Retina (tissue), 1 donor: ENCODE measurements around the gene RFFL.
"Not testable (repeated sequence)": the region's sequence is repeated elsewhere in the genome, so short reads cannot be mapped to it uniquely, and the experiment has no call there.

Experiments used
- DNase-seq: peaks from one replicate; pipeline ENCODE4 v3.0.0-alpha.2; 2016

Gene RFFL

DNA sequence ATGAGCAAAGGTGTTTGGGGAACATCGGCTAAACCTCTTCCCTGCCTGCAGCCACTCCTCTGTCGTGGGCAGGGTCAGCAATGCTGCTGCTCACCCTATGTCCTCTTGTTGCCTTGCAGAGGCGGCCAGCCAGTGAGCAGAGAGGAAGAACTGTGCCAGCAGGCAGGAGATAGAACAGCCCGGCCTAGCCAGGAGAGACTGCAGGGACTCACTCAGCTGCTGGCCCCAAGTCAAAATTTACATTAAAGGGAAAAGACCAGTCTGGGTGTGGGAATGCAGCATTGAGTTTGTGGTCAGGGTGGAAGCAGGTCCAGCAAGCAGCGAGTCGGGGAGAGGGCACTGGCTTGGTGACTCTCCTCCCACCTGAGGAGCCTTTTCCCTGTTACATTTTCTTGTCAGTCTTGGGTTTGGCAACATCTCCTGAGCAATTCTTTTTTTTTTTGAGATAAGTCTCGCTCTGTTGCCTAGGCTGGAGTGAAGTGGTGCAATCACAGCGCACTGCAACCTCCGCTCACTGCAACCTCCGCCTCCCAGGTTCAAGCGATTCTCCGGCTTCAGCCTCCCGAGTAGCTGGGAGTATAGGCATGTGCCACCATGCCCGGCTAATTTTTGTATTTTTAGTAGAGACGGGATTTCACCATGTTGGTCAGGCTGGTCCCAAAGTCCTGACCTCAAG, 60.5 kb downstream of the RFFL start:
- no peak for DNase-seq

DNA sequence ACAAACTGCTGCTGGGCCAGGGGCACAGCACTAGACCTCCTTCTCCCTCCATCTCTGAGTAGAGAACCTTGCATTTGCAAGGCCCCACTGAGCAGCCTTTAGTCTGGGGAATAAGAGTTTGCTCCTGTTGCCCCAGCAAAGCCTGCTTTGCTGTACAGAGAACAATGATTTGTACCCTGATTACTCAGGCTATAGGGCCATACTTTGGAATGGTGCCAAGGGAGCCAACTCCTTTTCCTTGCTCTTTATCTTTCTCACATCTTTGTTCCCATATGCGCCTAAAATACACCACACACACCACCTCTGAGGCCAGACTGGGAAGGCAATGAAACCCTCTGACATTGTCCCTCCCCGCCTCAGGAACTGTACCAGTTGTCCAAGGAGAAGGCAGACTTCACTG, 62.0 kb downstream of the RFFL start:
- DNase-seq: no peak

DNA sequence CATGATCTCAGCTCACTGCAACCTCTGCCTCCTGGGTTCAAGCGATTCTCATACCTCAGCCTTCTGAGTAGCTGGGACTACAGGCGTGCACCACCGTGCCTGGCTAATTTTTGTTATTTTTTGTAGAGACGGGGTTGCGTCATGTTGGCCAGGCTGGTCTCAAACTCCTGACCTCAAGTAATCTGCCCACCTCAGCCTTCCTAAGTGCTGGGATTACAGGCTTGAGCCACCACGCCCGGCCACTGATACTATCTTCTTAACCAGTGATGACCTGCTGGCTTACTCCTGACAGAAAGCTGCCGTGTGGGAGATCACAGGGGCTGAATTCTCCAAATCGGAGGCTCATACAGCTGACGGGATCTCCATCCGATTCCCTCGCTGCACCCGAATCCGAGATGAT, 62.5 kb downstream of the RFFL start:
- not testable (repeated sequence) for DNase-seq

DNA sequence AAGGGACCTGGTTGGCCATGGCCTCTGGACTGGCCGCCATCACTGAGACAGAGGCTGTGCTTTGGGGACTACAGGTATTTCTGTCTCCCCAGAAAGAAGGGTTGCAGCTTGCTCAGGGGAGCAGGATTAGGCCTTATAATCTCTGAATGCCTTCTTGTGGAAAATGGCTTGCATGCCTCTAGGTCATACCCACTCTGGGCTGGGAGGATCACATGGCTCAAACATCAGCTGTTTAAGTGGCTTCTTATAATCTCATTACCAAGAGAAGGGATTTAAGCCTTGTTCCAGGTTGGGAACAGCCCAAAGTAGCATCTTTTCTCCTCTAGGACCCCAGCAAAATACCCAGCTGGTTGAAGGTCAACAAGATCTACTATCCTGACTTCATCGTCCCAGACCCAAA, 64.1 kb downstream of the RFFL start:
- no peak for DNase-seq

DNA sequence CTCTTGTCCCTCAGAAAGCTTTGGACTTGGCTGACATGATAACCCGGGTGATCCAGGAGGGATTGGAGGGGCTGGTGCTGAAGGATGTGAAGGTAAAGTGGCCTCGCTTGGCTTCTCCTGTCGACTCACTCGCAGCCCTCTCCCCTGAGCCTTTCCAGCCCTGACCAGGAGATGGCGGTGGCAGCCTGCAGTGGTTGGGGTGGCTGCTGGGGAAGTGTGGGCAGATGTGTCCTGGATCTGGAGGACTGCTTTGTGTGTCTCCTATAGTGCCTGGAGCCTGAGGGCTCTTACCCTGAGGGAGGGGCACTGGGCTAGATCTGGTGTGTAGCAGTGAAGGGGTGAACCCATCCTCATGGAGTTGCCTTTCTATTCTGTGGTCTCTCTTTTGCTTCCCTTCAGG, 65.3 kb downstream of the RFFL start:
- DNase-seq: peak; percentile 75

DNA sequence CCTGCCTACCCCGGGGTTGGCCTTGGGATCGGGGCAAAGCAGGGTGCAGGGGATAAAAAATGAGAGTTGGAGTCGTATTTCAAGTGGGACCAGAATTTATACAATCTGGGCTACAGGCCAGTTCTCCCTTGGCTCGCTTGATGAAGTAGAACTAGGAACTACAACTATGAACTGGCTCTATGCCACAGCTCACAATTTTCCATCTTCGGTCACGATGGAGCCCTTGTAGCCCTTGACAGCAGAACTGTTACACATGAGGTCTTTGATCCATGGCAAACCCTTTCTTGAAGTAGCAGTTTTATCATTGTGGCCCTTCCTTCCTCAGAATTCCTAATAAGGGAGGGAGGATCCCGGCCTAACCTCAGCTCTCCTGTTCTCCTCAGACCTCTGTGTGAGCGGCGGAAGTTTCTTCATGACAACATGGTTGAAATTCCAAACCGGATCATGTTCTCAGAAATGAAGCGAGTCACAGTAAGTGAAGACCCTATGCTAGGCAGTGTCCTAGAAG, 66.1 kb downstream of the RFFL start:
- no peak for DNase-seq

DNA sequence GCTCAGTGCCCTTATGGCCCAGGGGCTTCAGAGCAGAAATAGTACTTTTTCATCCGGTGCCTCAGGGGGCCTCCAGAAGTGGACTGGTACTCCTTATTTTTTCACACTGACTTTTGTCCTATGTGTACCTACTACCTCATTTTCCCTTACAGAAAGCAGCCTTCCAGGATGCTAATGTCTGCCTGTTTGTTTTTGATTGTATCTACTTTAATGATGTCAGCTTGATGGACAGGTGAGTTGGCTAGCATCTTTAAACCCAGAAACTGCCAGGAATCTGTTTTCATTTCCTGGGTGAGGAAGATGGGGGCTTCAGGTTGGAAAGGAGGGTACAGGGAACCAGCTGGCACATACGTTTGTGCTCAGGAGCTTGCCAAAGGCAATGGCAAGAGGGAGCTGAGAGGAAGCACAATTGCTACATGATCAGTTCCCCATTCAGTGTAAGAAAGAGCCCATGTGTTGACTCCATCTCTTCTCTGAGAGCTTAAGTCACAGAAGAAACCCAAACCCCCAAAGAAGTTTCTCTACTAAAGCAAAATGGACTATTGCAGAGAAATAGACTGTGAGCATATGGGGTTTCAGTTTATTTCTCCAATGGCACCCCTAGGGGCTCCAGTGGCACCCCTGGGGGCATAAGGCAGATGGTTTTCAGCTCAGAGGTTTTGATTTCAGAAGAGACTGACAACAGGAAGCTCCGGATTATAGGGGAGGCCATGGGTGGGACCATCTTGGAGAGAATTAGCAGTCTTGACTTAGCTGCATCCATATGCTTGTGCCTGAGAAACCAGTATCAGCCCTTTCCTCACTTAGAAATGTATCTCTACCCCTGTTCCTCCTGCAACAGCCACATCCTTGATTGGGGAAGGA, 66.9 kb downstream of the RFFL start:
- DNase-seq: no peak

DNA sequence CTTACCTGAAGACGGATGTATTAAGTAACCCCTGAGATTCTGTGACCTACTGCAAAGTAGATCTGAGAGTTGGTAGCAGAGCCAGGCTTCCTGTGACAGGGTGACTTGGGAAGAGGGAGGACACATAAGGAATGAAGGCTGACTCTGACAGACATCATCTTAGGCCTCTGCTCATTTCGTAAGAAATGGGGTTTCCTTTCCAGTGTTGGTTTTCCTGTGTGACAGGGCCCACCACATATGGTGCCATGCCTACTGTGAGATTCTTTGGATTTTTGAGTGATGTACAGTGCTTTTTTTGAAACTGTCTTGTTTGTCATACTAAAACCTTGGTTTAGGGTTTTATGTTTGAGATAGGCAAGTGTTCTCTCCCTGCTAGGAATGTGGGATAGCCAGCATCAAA, 70.5 kb downstream of the RFFL start:
- DNase-seq: no peak

DNA sequence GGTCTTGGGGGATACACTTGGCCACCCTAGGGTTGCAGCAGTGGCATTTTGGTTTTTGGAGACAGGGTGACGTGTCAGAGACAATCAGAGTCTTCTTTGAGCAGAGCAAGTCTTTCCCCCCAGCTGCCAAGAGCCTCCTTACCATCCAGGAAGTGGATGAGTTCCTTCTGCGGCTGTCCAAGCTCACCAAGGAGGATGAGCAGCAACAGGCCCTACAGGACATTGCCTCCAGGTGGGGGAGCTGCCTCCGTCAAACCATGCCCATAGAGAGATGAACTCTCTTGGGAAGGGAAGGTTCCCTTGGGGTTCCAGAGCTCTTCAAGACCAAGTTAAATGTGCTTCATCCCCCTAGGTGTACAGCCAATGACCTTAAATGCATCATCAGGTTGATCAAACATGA, 71.9 kb downstream of the RFFL start:
- DNase-seq: no peak

DNA sequence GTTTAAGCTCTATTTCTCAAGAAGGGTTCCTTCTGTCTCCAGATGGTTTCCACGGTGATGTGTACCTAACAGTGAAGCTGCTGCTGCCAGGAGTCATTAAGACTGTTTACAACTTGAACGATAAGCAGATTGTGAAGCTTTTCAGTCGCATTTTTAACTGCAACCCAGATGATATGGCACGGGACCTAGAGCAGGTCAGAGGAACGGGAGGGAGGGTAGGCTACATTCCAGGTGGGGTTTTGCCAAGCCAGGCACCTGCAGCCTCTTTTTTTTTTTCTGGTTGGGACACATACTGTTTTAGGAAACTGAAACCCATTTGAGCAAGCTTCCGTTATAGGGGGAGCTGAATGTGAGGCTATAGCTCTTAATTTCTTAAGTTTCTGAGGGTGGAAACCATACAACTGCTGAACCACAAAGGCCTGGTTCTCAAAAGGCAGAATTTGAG, 72.6 kb downstream of the RFFL start:
- DNase-seq: no peak

DNA sequence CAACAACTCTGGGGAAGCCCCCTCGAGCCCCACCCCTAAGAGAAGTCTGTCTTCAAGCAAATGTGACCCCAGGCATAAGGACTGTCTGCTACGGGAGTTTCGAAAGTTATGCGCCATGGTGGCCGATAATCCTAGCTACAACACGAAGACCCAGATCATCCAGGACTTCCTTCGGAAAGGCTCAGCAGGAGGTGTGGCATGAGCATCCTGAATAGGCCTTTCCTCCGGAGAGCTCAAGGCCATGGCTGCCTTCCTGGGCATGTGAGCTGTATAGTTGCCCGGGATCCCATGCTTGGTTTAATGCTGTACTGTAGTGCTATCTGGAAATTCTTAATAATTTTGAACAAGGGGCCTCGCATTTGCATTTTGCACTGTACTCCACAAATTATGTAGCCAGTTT, 74.0 kb downstream of the RFFL start:
- DNase-seq: no peak

DNA sequence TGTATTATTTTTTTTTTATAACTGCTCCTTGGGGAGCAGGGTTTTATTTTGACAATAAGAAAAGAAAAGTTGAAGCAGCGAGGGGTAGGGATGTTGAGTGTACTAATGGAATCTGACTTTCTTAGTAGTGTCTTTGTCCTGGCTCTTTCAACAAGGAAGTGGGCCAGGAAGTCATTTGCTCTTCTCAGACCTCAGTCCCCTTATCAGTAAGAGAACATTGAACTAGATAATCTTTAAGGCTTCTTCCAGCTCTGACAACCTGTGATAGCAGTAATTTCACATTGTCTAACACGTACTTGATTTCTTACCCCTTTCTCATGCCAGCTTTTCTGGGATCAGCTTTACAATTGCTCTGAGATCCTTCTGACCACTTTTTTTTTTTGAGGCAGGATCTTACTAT, 74.9 kb downstream of the RFFL start:
- no peak for DNase-seq

DNA sequence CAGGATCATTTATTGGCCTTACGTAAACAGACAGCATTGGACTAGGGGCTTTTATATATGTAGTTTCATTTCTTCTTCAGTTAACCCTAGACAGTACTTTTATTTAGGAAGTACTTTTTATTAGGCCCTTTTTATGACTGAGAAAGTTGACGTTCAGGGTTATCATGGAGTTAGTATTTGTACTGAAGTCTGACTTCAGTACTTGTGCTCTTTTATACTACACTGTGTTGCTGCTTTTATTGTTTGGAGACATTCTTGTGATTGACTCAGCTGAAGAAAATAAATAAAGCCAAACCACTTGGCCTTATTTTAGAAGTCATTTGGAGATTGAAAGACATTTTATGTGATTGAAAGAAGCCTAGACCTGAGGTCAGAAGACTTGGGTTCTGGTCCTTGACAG, 76.3 kb downstream of the RFFL start:
- DNase-seq: no peak

DNA sequence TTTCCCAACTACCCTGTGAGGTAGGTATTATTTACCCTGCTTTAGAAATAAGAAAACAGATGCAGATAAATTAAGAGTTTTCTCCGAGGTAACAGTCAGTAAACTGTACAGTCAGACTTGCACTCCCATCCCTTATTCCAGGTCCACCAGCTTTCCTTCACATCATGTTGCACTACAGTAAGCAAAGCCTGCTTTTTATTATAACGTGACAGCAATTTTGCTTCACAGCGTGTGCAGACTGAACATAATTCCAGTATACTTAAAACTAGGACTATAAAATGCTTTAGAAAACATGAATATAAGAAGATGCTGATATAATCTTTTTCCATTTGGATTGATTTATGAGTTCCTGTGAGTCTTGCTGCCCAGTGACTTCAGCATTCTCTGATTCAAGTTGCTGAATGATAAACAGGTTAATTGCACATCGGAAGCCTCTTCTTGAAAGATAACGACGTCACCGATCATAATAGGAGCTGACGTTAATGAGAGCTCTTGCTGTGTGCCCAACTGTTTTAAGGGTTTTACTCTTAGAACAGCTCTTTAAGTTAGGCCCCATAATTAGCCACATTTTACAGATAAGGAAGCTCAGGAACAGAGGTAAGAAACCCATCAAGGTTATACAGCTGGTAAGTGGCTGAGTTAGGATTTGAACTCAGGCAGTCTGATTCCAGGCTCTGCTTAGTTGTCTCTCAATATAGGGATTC, 81.8 kb downstream of the RFFL start:
- peak; percentile 47 for DNase-seq

DNA sequence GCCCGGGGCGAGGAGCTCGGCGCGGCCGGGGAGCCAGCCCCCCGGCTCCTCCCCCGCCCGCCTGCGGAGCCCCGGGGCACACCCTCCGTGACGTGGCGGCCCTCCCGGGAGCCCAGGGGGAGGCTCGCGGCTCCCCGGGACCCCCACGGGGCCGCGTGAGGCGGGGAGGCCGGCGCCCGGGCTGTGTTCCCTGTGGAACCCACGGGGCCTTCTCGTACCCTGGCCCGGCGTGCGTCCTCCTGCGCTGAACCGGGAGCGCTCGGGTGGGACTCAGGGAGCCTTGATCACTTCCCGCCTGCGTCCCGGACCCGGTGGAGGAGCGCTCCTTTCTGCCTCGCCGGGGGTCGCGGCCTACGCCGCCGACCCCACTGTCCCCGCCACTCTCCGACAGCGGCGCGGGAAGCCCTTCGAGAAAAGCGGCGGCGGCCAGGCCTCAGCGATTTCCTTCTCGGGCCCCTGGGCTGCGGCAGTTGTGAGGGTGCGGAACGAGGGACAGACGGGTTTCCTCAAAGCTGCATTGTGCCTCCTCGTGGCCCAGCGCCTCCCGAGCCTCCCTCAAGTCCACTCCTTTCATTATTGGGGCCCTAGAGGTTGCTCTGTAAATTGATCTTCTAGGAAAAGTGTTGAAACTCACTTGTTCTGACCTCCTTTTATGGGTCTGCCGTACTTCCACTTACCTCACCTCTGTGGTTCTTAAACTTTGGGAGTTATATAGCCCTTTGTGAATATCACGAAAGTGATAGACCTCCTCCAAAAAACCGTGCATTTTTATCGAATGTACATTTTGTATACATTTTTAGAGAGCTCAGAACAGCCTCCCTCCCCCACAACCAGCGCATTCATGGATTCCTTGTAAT, 82.6 kb downstream of the RFFL start:
- DNase-seq: peak; percentile 90

DNA sequence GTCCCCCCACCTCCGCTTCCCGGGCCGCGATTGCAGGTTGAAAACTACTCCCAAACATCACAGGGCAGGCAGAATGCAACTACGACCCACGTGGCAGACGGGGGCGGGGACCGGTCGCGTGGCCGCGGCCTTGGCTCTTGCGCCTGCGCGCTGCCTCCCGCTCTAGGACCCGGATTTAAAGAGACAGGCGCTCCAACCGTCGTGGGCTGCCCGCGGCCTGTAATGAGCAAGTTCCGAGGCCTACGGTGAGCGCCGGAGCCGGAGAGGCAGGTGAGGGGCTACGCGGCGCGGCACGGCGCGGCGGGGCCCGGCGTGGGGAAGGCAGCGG, 83.2 kb downstream of the RFFL start, which contains the start of gene LIG3:
Gene LIG3 (plus strand): TSS at position 160 of the 328 bp plus-strand sequence. CDS start 2,494 bp downstream, outside the sequence.
- peak; percentile 92 for DNase-seq

DNA sequence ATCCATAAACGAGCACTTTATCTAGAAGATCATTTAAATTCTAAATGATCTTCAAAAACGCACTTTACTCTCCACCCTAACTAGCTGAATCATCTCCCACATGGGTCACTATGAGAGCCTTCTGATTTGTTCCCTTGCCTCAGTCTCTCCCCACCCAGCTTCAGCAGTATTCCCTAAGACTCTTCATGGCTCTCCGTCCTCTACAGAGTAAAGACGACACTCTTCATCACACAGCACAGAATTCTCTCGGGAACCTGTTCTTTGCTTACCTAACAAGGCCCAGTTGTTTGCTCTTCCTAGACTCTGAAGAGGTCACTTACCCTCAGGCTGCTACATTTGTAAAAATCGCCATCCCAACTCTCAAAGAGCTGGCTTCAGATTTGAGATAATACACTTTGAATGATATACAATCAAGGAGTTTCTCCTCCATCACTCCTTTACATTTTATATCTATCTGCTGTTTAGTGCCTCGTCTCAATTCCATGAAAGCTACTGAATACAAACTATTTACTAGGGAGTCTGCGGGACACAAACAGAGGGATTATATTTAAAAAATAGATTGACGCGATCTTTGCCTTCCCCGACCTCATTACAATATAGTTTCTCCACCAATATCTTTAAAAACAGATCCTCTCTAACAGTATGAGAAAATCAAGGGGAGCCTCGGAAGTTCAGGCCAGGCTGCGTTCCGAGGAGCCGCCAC, 83.7 kb downstream of the RFFL start:
- no peak for DNase-seq

DNA sequence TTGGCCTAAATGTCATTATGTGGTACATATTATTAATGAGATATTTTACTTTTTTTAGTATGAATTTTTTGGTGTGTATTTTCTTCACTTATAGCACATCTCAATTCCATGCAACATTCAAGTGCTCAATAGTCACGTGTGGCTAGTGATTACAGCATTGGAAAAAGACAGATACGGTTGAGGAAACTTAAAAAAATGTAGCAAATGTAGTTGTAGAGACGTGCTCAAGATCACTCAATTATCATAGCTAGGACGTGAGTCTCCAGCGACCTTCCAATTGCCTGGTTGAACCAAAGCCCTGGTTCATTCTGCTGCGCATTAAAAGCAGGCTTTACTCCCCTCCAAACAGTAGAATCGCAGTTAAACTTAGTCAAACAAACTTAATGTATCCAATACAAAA, 84.4 kb downstream of the RFFL start:
- DNase-seq: no peak

DNA sequence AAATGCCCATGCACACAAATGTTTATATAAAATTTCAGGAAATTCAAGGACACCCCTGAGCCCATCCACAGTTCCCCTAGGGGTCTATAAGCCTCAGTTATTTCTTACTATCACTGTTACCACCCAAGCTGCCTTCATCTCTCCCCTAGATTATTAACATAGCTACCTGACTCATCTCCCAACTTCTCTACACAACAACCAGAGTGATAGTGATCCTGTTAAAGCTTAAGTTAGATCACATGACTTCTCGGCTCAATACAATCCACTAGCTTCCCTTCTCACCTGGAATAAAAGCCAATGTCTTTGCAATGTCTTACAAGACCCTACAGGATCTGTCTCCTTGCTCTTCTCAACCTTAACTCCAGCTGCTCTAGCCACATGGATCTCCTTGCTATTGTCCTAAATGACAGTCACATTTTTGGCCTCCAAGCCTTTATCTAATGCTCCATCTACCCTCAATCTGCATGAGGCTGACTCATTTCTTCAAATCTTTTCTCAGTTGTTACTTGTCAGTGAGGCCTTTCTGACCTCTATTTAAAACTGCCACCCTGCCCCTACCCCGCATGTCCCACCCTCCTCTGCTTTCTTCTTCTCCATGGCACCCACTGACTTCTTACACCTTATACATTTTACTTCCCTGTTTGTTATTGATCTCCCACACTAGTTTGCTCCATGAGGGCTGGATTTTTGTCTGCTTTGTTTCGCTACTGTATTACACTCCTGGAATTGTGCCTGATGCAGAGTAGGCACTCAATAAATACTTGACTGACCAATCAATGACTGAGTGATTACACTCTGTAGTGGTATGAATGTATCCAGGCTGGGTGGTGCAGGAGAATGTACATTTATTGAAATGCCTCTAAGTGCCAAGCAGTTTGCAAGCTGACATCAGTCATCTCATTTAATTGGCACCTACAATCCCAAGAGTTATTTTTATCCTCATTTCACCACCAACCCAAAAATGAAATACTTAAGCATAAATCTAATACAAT, 88.4 kb downstream of the RFFL start:
- DNase-seq: no peak

DNA sequence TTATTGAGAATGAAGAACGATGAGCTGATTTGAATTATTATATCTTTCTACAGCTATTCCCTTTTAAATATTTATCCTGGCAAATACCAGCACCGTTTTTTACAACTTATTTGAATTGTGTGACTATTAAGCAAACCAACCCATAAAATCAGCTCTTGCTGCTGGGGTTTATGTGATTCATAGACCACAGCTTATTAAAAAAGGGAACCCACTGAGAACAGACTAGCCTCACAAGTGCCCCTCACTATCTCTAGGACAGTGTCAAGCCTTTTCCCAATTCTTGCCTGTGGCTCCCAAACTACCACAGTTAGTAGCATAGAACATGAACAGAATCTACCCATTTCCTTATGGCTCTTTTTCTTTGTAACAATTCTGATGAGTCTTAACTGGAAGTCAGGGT, 89.3 kb downstream of the RFFL start:
- DNase-seq: no peak
